GM12891 (cell line): ENCODE measurements around the gene R3HDM1.

ENCODE experiments used
- PAX5 ChIP-seq: IDR thresholded peaks from 2 replicates; pipeline ENCODE4 v1.6.1; 2011; ENCODE audit warnings: low read length, moderate library complexity, mild to moderate bottlenecking; ENCODE audit not compliant: insufficient read depth, severe bottlenecking
- POLR2A ChIP-seq: IDR thresholded peaks from 2 replicates; pipeline ENCODE4 v1.6.1; 2011; ENCODE audit warnings: low read depth, low read length, control low read depth
- POLR2AphosphoS5 ChIP-seq: IDR thresholded peaks from 2 replicates; pipeline ENCODE4 v1.6.1; 2011; ENCODE audit warnings: low read depth, low read length, control low read depth
- SPI1 ChIP-seq: IDR thresholded peaks from 2 replicates; pipeline ENCODE4 v1.6.1; 2011; ENCODE audit warnings: low read depth, low read length, control low read depth
- TAF1 ChIP-seq: IDR thresholded peaks from 2 replicates; pipeline ENCODE4 v1.6.1; 2011; ENCODE audit warnings: low read depth, low read length, control low read depth

DNA sequence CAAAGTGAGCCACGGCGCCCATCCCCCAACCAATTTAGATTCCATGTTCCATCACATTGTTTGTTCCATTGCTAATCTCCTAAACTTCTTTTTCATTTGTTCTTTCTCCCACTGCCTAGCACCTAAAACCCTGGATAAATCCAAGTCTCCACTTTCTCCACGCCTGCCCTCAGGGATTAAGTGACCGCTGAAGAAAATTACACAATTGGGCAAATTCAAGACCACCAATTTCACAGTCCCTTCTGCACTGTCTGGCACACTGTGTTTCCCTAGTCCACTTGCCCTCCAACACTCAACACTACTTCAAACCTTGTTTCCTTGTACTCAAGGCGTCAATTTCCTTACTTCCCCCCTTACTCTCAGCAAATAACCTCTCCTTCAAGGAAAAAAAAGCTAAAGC, 205.3 kb downstream of the R3HDM1 start:
- TF ChIP-seq POLR2AphosphoS5, result no peak
- TF ChIP-seq POLR2A, result no peak
- no peak for TF ChIP-seq TAF1
- TF ChIP-seq SPI1, result no peak
- TF ChIP-seq PAX5, result no peak
